Uterus (tissue), 2 donors: ENCODE results near the gene ZNF784.

Experiments
- CTCF ChIP-seq, 4 experiments: fragments of 200-600 bp in 2 of 4; fragments of 450-650 bp in 2 of 4; sonication (generic) in 2 of 4; IDR thresholded peaks; one replicate each; pipeline ENCODE4 v1.5.1; 2016 to 2019; ENCODE audit warnings: antibody characterized with exemption in 4 of 4, mild to moderate bottlenecking in 2 of 4, moderate library complexity in 1 of 4
- POLR2A ChIP-seq, 2 donors: fragments of 450-650 bp; IDR thresholded peaks; one replicate each; pipeline ENCODE4 v1.6.1; 2016; ENCODE audit warnings: antibody characterized with exemption in 2 of 2, mild to moderate bottlenecking in 1 of 2, moderate library complexity in 1 of 2

- TF ChIP-seq CTCF (IDR thresholded peaks at IDR 0.05) (no peak), POLR2A (IDR thresholded peaks at IDR 0.05) (no peak)
Measured at GRCh38 chr19:55594996-55595545, 29.3 kb downstream of the ZNF784 start.
